ENCODE results near the gene CDK15.
A peak's percentile ranks its signal among the peaks of the same experiment; 100 is the strongest.

Gene CDK15

DNA sequence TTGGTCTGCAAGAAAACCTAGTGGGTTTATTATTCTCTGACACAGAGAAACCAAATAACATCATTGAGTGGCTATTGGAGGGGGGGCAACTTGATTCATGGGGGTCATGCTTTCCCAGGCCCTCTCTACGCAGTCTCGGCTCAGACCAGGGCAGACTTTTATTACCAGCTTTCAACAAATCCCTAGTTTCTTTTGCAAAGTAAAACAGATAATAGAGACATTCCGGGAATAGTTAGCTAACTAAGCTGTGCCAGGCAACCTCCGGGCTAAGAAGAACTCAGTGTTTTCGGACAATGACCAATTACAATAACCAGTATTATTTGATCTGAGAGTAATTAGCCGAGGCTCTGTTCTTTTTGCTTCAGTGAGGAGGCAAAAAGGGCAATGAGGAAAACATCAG lies 66.3 kb downstream of the CDK15 start:
- DNase-seq, result no peak

DNA sequence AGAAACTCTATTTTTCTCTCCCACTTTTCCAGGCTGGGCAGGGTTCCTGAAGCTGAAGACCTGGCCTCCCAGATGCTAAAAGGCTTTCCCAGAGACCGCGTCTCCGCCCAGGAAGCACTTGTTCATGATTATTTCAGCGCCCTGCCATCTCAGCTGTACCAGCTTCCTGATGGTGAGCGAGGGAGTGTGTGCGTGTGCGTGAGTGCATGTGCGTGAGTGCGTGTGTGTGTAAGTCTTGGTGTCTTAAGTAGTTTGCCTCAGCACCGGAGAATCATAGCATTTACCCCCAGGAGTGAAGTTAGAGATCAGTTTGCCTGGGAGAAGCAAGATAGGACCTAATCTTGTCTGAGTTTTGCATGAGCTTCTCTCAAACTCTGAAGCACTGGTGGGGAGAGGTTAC lies 73.7 kb downstream of the CDK15 start:
- peak in 3 of 4 experiments; percentile 11 to 31 (median 24) for DNase-seq

DNA sequence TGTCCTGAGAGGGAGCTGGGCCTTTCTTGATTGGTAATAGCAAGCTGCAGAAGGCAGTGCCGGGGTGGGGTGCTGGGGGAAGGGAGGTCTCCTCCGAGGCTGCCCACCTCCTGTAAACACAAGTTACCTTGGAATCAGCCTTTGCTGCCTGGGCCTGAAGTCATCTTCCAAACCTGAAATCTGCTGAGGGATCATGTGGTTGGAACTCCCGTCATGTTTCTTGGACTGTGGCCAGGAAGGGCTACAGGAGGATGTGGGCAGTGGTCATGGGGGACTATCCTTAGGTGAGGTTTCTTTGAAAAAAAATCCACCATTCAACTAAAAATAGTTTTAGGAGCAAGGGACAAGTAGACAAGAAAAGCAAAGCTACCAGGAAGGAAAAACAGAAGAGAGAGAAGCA lies 74.2 kb downstream of the CDK15 start:
- DNase-seq, result peak; percentile 9 to 48 (median 32)

DNA sequence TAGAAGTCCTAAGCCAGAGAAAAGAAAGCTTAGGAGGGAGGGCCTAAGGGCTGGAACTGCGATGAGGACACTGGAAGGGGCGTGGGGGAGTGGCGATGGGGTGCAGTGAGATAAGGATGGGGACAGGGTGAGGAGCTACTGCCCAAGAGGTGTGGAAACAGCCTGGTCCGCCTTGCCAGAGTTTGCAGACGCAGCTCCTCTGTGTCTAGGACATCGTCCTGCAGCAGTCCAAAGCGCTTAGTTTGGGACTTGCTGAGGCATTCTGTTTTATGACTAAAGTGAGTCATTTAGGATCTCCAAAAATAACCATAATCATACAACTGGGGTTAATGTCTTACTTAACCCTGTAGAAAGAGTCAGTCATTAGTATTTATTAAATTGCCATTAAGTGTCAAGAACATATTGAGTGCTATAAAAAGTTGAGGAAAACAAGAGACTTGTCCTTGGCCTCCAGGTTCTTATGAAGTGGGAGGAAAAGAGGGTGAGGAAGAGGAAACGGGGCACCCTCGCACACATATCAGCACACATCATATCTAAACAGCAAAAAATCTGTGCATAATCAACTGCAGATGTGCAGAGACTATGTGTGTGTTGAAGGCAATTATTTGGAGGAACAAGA lies 74.8 kb downstream of the CDK15 start:
- DNase-seq, result peak in 1 of 4 experiments; percentile 10

DNA sequence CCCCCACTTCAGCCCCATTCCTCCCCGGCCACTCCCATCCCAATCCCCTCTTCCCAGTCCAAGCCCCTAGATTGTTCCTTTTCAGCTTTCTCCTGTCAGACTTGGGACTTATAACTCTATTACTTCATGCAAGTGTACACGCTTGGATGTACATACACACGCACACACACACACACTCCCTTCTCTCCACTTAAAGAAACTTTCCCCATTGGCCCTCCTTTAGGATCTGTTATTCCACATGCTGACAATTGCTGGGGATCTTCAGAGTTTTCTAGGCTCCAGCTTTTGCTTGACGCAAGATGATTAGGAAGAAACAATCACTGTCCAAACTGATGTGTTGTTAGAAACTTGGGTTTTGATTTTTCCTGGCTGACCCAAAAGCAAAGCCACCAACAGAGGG lies 75.4 kb downstream of the CDK15 start:
- no peak for DNase-seq

DNA sequence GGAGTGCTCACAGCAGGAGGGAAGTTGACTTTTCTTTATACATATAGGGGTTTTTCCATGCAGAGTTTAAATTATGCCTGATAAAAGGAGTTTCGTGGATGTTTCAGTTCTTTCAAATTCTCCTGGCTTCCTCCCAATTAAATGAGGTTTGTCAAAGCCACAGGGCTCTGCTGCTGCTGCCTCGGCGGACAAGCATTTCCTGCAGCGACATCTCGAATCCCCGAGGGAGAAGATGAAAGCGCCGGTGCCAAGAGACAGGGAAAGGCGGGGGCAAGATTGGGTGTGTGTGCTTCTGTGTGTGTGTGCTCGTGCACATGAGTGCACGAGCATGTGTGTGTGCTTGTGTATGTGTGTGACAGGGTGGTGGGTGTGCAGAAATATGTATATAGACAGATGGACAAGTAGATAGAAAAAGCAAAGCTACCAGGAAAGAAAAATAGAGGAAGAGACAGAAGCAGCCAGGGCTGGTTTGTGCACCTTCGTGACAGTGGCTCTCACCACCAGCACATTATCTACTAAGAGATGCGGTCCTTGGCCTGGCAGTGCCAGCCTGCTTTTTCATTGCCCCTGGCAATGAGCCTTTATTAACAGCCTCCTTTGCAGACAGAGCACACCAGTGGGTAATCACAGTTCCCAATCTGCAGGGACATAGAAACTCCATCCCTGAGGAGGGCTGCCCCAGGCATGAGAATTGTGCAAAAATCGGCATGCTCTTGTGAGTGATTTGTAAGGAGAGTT lies 76.2 kb downstream of the CDK15 start:
- DNase-seq, result peak in 2 of 4 experiments; percentile 10 to 21

DNA sequence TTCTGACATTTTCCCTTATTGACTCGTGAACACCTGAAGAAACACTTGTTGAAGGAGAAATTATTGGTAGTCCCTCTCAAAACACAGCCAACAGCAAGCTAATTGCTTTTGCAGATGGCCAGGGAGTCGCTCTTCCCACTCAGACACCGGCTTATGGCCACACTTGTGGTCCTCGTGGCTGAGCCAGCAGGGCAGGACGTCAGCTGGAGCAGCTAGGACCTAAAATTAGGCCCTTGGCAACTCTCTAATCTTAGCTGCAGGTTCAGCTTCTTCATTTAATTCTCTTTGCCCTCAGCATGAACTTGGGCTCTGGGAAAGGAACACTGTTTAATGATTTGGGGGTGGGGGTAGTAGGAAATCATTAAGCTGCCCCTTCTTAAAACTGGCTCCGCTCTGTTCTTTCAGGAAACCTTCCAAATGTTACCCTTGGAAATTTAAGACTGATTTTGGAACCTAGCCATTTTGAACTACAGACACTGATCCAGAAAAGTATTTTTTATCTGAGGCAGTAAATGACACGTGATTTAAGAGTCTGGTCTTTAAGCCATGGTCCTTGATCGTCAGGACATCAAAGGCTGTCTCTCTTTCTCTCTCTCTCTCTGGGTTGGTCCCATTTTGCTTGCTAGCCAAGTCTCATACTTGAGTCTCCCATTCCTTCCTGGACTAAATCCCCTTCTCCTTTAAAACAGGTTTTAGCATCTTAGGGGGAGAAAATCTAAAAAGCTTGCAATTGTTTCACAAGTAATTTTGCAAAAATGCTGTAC lies 77.5 kb downstream of the CDK15 start:
- no peak for DNase-seq

DNA sequence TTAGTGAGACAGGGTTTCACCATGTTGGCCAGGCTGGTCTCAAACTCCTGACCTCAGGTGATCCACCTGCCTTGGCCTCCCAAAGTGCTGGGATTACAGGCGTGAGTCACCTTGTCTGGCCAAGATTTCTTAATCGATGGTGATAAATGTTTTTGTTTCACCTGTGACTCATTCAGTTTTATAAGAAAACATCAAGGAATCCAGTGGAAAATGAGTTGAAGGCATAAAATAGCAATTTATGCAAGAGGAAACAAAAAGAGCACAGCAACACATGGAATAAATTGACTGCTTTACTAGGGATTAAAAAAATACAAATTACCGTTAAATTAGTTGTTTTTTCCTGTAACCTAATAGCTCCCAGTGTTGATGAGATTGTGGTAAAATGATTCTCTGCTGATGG lies 80.2 kb downstream of the CDK15 start:
- no peak for DNase-seq

DNA sequence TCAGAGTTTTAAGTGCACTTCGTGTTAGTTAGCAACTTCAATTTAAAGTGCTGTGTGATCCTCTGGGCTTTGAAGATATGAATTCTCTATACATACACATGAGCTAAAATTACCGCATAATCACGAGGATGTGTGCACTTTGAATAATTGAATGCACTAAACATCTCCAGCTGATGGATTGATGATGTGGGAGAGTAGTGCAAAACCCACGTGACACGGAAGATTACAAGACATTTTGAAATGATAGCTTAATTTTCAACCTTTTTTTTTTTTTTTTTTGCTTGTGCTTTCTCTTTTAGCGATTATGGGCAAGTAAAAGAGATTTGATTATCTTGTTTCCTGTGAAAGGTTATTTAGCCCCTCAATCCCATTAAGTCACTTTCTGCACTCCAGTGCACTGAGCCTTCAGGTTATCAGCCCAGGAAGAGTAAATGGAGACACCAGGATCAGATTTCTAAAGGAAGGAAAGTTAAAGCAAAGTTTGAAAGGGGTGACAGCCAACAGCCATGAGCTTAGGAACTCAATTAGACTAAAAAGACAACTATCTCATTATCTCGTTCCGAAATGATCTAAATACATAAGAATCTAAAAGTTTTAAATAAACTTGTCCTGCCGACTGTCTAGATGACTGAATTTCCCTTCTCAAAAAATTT lies 81.6 kb downstream of the CDK15 start:
- no peak for DNase-seq

DNA sequence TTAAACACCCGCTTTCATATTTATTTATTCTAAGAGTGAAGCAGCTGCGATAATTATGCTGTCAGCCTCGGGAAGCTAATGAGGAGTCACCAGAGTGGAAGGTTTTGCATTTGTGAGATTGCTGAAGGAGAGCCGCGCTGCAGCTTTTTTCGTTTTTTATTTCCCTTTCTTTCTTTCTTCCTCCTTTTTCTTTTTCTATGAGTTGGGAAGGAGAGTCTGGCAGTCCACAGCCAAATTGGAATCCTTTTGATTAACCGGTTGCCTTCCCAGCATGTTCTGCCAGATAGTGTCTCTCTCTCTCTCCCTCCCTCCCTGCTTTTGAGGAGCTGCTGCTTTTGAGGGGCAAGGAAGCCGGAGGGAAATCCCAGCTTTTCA lies 82.1 kb downstream of the CDK15 start:
- DNase-seq, result no peak

DNA sequence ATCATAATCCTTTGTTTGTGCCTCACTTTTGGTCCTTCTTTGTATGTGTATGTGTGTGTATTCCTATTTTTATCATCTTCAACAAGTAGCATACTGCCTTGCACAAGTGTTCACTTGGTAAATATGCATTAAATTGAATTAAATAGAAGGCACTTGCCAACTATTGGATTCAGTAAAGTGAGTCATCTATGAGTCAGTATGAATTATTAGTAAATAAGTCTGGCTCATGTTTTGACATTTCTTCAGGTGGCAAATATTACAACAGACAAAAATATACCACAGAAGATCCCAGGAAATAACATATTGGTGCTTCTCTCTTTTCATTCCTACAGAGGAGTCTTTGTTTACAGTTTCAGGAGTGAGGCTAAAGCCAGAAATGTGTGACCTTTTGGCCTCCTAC lies 84.1 kb downstream of the CDK15 start:
- no peak for DNase-seq

DNA sequence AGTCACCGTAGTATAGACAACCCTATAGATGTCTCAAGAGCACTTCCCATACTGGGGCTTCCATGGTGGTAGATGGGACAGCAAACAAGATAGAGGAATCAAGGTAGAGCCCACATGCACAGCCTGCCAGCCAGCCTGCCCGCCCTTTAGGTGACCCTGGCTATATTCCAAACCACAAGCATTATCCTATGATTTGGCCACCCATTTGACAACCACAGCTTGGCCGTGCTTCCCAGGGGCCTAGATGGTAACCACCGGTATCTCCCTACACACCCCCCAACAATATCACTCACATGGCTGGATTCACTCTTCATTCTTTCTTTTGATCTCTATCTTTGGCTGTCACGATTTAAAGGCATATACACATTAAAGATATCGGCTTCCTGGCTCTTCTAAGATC lies 85.3 kb downstream of the CDK15 start:
- DNase-seq, result no peak

DNA sequence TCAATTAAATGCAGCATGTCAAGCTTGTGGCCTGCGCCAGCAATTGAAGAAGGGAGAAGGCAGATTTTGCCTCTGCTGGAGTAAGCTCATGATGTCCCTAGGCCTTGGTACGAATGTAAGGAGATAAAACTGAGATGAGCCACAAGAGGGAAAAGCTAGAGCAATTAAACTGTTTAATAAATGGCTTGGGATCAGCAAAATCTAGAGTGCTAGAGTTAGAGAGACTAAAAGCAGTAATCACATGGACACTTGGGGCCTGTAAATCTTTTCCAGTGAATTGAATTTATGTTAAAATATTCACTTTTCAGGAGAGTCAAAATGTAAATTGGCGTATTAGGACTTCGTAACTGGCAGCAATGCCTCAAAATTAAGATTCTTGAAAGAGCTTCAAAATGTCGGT lies 86.2 kb downstream of the CDK15 start:
- DNase-seq, result no peak

DNA sequence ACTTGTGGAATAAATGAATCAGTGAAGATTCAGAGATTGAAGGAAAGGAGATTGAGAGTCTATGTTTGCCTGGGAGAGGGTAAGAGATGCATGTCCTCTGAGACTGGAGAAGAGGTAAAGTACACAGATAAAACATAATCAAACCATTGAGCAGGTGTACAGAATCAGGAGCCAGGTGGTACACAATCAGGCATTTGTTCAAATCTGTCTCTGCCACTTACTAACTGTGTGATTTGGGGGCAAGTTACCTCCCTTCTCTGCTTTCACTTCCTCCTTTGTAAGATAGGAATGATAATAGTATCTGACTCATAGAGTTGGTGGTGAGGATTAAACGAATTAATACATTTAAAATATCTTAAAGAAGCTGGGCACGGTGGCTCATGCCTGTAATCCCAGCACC lies 94.0 kb downstream of the CDK15 start:
- DNase-seq, result peak in 2 of 4 experiments; percentile 6 to 14

DNA sequence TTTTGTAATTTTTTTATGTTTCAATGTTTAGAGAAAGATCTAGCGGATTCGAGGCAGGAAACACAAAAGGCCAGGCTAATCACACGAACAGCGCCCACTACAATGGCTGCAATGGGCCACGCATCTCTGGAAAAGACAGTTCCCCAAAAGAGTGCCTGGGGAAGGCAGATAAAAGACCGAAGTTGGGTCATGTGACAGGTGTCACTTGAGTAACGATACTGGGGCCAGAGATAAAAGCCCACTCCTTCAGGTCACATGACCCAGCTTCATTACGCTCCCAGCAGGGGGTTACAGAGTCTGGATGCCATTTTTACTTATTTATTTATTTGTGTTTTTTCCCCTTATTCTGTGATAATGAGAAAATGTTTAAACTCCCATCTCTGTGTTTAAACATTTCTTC lies 95.4 kb downstream of the CDK15 start:
- DNase-seq, result peak in 2 of 4 experiments; percentile 55 to 72

DNA sequence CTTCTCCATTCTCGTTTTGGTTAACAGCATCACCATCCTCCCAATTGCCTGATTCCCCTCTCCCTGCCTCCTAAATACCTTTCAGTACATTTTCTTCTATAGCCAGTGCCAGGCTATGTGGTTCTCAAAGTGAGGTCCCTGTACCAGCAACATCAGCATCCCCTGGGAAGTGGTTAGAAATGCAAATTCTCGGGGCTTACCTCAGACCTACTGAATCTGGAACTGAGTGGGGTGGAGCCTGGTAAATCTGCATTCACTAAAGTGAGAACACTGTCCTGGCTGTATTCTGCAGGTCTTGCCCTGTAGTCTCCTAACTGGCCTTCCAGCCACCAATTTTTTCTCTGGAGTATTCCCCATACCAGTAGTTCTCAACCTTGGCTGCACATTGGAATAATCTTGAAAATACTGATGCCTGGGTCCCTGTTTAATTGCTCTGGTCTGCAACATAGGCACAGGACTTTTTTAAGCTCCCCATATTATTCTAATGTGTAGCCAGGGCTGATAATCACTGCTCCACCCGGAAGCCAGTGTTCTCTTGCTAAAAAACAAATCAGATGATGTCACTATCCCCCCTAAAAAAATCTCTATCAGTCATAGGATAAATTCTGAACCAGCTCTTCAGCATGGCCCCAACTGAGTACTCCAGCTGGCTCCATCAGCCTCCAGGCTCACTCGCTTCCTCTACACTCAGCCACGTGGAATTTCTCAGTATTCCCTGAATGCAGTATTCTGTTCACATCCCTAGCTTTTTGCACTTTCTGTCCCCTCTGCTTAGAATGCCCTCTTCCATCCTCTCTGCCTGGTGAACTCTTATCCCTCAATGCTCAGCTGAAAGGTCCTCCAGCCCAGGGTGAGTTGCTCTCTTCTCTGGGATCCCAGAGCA lies 98.4 kb downstream of the CDK15 start:
- no peak for DNase-seq

DNA sequence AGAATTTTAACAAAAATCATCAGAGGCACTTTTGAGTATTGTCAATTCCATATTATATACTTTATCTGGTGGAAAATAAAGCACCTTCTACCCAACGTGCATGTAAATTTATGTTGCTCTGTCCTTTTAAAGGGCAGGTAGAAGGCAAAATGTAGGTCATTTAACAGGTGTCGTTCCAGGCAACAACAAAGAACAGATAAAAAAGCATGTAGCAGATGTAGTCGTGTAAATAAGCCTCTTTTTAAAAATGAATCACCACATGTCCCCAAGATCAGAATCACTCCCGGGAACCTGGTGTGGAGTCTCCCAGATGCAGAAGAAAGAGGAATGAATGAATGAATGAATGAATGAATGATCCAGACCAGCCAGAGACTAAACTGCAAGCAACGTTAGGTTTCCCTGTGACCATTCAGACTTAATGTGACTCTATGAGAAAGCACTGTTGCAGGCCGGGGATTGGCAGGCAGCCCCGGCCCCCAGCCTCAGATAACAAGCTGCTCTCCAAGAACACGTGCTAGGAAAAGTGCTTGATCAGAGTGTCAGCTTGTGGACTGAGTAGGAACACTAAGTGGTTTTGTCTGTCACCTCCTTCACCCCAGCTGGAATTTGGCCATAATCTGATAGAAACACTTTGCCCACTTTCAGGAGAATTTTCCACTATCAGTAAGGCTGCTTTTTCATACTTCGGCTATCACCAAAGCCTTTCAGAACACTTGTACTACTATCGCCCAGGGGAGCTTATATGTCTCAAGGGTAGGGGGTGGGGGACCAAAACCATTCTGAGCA lies 100.6 kb downstream of the CDK15 start:
- DNase-seq, result no peak

DNA sequence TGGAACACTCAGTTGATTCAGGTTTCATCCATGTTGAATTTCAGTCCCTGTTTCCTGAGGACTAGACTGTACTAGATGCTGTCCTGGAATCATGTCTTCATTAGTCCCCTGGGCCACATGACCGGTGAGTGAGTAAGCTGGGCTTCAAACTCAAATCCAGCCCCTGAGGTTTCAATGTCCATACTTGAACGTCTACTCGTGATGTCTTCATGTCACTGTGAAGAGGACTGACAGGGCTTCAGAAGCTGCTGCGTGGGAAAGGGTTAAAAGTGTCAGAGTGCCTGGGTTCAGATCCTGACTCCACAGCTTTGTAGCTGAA lies 101.2 kb downstream of the CDK15 start:
- DNase-seq, result no peak

DNA sequence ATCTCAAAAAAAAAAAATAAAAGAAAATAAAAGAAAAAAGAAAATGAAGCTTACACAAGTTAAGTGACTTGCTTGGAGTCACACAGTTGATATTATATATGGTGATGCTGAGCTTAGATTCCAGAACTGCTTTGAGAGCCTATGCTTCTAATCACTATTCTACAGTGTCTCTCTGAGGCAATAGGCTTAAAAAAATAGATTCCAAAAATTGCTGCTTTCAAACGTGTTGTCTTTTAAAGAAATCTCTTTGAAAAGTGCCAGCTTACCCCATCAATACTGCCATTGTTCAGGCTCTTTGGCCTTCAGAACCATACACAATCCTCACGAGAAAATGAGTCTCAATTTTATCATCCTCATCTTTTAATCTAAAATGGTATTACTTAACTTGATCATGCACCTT lies 102.6 kb downstream of the CDK15 start:
- DNase-seq, result no peak

DNA sequence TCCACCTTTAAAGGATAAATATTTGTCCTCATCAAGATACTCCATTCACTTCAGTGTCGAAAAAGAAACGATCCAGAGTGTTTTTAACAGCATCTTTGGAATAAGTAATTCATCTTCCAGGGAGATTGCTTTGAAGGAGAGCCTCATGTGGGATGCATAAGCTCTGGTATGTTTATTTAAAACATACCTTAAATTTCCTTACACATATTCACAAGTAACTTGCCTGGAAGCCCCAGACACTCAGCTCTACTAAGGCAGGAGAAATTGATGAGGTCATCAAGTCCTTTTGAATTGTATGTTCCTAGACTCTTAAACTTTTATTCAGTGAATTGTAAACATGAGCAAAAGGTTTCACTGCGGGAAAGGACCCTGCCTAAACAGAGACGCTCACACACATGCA lies 103.0 kb downstream of the CDK15 start:
- no peak for DNase-seq

DNA sequence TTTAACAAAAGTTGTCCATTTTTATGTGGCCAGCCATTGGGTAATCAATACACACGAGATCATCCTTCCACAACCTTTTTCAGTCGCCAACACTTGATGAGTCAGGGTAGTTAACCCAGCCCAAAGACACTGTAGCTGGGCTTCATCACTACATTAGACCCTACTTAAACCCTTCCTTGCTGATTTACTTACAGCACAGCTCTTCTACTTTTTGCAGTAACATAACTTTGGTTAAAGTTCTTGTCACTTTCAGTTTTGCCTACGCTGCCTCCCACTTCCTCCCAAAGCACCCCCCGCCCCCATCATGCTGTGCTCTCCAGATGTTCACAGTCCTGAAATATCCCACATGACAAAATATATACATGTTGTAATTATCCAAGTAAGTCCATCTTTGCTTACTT lies 103.6 kb downstream of the CDK15 start:
- DNase-seq, result peak; percentile 1 to 51 (median 36)

DNA sequence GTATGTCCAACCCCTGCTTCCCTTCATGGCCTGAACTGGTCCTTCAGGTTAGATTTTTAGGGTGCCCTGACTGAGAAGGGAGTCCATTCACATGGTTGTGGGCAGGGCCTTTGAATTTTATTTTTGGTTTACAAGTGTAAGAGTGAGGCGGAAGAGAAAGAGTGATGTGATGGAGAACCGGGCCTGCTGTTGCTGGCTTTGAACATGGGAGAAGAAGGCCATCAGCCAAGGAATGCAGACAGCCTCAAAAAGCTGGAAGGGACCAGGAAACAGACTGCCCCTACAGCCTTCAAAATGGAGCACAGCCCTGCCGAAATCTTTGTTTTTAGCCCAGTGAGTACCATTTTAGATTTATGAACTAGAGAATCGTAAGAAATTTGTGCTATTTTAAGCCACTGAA lies 105.0 kb downstream of the CDK15 start:
- no peak for DNase-seq

Measured in suppressor macrophage (primary cell).